ENCODE results near the gene RBPJ.

RBPJ gene

GRCh38 chr4:26424153-26424552, 103.3 kb downstream of the RBPJ start:
- no peak for DNase-seq

DNA sequence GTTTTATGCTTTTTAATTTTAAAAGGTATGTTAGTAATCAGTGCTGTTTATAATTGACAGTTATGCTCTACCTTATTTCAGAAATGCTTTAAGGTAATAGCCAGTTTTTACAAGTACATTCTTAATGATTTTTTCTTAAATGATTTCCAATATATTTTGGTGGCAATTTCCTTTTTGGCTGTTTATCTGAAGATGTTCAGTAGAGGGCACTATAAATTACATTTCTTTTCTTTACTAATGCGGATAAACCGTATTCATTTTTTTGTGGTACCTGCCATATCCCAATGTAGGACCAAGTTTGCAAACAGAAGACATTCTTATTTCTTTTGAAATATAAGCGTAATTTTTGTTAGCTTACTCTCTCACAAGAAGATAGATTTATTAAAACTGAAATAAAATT, 104.0 kb downstream of the RBPJ start:
- no peak for DNase-seq

DNA sequence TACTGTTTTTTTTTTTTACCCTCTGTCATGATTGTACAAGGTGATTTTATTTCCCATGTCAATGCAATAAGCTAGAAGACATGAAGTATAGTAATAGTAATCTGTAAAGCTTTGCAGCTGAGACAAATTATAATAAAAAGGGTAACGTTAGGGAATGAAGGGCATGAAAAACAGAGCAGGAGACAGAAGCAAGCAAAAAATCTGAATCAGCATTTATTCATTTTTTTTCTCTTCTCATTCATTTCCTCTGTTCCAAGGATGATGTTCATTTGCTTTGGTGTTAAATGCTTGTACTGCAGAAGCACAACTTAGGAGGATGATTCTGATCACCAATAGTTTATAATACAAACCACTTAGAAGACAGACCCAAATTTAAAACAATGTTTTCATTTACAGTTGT, 105.1 kb downstream of the RBPJ start:
- DNase-seq, result no peak

GRCh38 chr4:26426892-26427291, 106.1 kb downstream of the RBPJ start:
- no peak for DNase-seq

DNA sequence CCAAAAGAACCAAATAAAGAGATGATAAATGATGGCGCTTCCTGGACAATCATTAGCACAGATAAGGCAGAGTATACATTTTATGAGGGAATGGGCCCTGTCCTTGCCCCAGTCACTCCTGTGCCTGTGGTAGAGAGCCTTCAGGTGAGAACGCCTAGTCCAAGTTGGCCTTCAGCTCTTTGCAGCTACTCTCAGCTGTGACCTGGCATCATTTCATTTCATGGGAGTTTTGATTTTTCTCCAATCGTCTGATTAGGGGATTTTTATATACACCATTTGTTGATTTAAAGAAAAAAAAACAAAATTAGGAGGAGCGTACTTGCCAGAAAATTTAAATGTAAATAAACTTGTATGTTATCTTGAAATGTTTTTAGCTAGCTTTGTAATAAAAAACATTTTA, 109.1 kb downstream of the RBPJ start:
- no peak for DNase-seq

DNA sequence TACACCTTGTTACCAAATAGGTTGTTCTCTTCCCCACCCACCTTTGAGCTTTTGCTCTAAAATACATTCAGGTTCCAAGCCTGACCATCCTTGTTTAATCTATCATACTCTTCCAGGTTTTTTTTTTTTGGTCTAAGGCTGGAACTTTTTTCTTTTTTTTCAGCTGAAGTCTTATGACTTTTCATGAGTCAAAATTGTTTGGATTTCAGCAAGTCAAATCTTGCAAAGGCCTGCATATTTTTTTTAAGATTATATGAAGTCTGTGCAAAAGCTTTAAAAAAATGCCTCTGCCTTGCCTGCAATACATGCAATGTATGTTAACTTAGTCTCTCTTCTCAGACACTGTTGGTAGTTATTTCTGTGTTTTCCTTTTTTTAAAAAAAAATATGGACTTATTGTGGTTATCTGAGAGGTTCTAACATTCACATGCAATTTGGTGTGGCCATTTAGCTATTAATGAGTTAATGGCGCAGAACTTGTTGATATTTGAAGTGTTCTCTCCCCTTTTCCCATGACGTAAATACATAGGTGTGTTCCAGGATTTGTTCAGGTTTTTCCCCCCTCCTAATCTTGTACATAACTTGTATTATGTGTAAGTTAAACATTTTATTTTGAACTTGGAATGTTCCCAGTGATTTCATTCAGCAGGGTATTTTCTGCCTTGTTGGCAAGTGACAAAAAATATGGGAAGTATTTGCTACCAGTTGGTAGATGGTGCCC, 110.8 kb downstream of the RBPJ start:
- no peak for DNase-seq

- no peak for DNase-seq
Observed at GRCh38 chr4:26432419-26432818, 111.6 kb downstream of the RBPJ start.

DNA sequence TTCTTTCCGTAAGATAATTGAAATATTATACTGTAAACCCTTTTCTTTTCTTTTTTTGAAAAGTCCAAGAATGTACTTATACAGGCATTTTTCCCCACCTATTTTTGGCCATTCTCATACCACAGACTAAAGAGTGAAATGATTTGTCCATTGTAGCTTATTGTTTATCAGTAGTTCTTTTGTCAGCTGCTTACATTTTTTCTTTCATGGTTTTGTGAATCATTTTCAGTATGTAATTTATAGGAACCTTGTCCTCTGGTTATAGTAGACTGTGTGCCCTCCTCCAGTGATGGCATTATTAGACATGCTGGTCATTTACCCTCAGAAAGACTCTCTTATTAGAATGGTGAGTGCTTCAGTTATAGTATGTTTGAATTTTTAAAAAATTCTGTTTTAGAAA, 112.7 kb downstream of the RBPJ start:
- DNase-seq, result no peak

DNA sequence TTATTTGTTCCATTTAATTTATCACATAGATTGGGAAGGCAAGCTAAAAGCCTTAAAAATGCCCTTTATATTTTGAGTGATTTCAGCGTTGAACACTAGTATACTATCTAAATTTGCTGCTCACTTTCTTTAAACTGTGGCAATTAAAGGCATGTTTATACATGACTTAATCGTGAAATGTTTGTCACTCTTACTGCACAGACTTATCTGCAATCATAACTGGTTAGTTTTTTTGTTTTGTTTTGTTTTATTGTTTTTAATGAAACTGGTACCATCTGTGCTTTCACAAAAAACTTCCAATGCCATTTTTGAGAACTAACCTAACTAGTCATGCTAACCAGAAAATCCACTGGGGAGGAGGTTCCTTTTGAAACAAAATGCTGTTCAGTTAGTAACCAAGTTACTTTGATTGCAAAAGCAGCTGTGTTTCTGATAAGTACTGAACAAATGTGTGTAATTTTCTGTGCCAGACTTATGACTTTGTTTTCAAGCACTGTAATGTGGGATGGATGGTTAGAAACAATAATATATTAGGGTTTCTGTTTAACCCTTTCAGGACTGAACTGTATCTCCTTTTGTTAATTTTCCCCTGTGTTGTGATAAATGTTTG, 113.3 kb downstream of the RBPJ start:
- DNase-seq, result no peak

DNA sequence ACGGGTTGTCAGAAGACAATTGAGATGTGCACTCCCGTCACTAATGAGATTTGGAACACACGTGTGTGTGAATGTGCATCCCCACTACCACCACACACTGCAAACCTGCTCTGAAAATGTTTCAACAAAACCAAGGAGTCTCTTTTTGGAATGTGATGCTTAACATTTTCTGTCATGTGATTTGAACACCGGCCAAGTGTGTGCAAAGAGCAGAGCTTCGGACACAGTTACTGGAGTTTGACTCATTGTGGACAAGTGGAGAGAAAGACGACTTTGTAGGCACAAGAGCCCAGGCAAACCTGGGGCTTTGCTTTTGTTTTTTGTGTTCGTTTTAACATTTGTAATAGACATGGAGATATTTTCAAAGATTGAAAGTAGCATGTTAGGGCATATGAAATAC, 120.3 kb downstream of the RBPJ start:
- no peak for DNase-seq

DNA sequence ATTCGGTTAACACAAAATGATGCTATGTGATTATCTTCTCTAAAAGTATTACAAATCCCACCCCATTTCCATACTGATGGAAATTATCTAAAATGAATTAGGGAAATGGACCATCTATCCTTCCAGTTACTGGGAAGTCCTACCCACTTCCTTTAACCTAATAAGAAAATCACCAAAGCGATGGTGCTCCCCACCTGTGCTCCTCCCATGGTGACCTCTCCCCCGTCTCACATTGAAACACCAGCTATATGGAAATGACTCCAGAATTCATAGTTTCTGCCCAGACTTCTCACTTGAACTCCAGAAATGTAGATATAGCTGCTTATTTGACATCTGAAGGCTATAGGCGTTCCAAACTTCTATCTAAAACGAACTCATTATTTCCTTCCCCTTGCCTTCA, 121.0 kb downstream of the RBPJ start:
- no peak for DNase-seq

DNA sequence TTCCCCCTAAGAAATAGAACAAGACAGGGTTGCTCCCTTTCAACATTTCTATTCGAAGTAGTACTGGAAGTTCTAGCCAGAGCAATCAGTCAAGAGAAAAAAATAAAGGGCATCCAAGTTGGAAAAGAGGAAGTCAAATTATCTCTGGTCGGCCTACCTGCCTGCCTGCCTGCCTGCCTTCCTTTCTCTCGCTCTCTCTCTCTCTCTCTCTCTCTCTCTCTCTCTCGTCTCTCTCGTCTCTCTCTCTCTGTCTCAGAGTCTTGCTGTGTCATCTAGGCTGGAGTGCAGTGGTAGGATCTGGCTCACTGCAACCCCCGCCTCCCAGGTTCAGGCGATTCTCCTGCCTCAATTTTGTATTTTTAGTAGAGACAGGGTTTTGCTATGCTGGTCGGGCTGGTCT, 126.6 kb downstream of the RBPJ start:
- DNase-seq, result no peak

GRCh38 chr4:26450418-26450817, 129.6 kb downstream of the RBPJ start:
- DNase-seq, result no peak

DNA sequence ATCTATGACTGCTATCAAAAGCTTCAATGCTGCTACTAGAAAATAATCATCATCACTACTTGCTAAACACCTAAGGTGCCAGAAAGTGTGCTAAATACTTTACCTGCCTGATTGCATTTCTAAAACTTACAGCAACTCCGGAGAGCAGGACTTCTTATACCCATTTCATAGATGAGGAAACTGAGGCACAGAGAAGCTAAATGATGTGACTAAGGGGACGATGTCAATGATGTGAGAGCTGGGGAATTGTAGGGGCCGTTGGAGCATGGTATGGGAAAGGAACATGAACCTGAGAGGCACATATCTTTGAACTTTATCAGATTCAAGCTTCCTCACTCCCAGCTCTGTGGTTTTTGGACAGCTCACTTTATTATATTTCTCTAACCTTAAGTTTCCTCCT, 130.8 kb downstream of the RBPJ start:
- no peak for DNase-seq

DNA sequence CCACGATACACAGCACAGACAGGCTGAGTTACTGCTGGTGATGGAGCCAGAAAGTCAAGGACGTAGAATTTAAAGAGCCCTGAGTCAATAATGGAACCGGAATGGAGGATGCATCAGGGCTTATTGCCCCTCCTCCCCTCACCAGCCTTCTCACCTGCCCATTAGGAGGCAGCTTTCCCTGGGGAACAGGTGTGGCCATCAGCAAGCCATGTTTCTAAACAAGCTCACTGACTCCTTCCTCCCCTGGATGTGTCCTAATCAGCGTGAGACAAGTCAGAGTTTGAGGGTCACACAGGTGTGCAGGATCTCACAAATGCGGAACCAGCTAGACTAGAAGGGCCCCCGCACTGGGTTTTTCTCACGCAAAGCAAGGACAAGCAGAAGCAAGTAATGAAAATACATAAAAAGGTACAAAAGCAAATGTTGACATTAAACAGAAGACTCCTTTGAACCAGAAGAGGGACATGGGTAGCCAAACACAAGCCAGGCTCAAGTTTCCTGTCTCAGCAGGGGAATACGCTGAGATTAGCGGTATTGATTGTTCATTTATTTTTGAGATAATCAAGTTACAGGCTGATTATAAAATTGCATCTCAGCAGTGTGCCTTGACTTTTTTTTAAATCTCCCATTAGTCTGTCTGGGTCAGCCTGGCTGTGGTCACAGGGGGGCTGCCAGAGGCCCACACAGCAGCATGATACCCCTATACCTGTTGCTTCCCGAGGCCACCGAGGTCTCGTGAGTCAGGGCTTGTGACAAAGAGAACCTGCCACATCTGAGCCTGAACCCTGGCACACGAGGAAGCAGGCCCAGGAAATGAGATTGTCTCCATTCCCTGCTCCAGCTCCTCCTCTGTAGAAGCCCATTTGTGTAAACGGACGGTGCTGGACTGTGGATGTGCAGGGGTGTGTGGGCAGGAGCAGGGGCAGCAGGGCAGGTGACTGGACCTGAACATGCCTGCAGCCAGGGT, 132.0 kb downstream of the RBPJ start:
- no peak for DNase-seq

DNA sequence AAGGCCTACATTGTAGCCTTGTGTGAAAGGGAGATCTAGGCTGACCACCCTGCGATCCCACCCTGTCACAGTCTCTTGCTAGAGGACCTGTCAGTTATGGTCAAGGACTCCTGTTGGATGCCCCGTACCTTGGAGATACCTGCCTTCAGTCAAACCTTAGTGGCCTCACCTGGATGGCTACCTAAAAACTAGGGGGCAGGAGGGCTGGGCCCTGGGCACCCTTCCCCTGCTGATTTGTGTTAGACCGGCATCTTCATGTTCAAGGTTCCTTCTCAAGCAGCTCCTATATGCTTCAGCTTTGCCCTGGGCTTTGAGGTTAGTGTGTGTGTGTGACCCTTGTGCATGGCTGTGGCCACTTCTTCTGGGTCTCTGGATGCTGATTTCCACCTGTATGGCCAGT, 134.1 kb downstream of the RBPJ start:
- DNase-seq, result no peak

- DNase-seq, result no peak
Observed at GRCh38 chr4:26455571-26455970, 134.8 kb downstream of the RBPJ start.

DNA sequence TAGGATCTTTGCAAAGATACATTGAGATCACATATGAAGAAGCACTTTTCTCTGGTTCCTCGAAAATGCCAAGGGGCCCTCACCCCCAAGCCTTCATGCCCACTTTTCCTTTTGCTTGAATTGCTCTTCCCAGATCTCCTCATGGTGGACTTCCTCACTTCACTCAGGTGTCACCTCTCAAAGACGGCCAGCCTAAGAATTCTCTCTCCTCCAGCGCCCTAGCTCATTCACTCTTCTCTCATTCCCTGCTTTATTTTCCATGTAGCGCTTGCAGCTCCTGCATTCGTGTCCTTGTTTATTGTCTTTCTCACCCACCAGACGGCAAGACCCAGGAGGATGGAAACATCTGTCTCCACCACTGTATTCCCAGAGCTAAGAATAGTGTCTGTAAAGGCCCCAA, 136.6 kb downstream of the RBPJ start:
- DNase-seq, result no peak

GRCh38 chr4:26458157-26458561, 137.3 kb downstream of the RBPJ start:
- DNase-seq, result no peak

DNA sequence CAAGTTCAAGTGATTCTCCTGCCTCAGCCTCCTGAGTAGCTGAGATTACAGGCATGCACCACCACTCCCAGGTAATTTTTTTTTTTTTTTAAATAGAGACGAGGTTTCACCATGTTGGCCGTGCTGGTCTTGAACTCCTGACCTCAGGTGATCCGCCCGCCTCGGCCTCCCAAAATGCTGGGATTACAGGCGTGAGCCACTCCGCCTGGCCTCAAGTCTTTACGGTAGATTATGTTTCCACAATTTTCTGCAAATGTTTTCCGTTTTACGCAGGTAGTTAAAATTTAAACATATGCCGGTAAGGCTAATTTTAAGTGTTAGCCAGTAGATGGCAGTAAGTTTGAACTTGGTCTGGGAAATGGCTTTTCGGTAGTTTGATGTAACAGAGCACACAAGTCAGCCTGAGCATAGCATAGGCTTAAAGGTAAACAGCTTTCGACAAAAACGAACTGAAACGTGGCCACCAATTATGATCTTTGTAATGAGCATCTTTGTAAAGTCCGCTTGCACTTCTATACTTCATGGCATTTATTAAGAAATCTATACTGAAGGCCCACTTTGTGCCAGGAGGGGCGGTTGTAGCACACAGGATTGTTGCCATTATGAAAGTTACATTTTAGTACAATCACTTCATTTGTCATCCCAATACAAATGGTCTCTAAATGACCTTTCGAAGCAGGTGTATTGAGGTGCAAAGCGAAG, 138.4 kb downstream of the RBPJ start:
- DNase-seq, result no peak

- DNase-seq, result no peak
Observed at GRCh38 chr4:26459756-26460530, 139.1 kb downstream of the RBPJ start.

DNA sequence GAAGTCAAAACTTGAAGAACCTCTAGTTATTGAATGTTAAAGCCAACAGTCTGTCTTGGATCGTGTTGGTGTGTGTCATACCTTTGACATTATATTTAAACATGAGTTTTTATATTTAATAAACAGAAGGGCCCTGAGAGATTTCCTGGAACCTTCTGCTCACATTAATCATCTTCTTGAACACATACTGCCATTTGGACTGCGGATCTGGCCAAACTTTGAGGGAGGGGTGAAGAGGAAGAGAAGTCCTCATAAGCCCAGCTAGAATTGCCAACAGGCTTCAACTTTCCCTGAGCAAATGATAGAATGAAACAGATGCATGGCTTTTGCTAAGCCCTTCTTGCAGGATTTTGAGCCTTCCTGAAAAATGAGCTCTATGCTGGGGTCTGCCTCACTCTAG, 142.1 kb downstream of the RBPJ start:
- no peak for DNase-seq

All from activated T-cell treated with anti-CD3 and anti-CD28 coated beads for 4 hours (primary cell).